ENCODE results near the gene RPL28.

GRCh38 chr19:55360902-55361301 lies 24.8 kb upstream of the RPL28 start:
- TF ChIP-seq POLR2A (IDR thresholded peaks at IDR 0.05): no peak
- TF ChIP-seq CTCF (IDR thresholded peaks at IDR 0.05): no peak
